GM12892 (cell line): Measurements from ENCODE around the gene SMARCE1.

Source experiments
- POLR2A ChIP-seq: IDR thresholded peaks from 2 replicates; pipeline ENCODE4 v1.6.1; 2011; ENCODE audit warnings: low read depth, low read length, control low read depth
- POLR2AphosphoS5 ChIP-seq: IDR thresholded peaks from 2 replicates; pipeline ENCODE4 v1.6.1; 2011; ENCODE audit warnings: low read depth, low read length, control low read depth
- TAF1 ChIP-seq: IDR thresholded peaks from 2 replicates; pipeline ENCODE4 v1.6.1; 2011; ENCODE audit warnings: low read depth, mild to moderate bottlenecking, control low read depth, low read length, borderline replicate concordance

- TF ChIP-seq TAF1 (no peak), POLR2AphosphoS5 (no peak), POLR2A (no peak)
Observed at GRCh38 chr17:40629842-40630241, 17.8 kb downstream of the SMARCE1 start.
